ENCODE results near the gene NEMP2.

The NEMP2 gene

DNA sequence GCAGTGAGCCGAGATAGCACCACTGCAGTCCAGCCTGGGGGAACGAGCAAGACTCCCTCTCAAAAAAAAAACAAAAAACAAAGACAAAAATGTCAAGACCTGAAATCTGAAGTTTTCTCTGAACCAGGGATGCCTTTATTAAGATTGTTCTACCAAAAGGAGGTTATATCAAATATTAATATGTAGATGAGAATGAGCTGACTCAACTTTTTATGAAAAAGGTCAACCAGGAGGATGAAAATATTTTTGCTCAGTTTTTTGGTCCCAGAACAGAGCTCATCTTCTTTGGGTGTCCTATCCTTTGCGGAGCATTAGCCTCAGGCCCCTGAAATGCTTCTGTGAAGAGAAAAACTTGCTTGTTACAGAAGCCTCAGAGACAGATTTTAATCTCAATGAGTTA is 44.0 kb downstream of the NEMP2 start:
- ATAC-seq (ENCODE audit: low read depth) (no peak), DNase-seq (ENCODE audit: low spot score) (no peak)
- no peak overlapping the region for H3K27ac ChIP-seq (ENCODE audit: poor library complexity, severe bottlenecking)
- no peaks in the 10 kb centered on the region for H3K27me3 ChIP-seq (ENCODE audit: insufficient read depth, poor library complexity, severe bottlenecking)
- H3K36me3 ChIP-seq (ENCODE audit: low read depth), result peaks cover 8% of the 10 kb centered on the region
- H3K4me3 ChIP-seq (ENCODE audit: severe bottlenecking), result no peak overlapping the region
- no peaks in the 10 kb centered on the region for H3K4me1 ChIP-seq (ENCODE audit: insufficient read depth, poor library complexity, severe bottlenecking)
- H3K9me3 ChIP-seq (ENCODE audit: severe bottlenecking), result no peaks in the 10 kb centered on the region
- no peak for TF ChIP-seq CTCF (IDR thresholded peaks at IDR 0.05; ENCODE audit: poor library complexity, severe bottlenecking)

- Histone ChIP-seq H3K27ac (ENCODE audit: poor library complexity, severe bottlenecking) (no peak overlapping the region), H3K4me3 (ENCODE audit: severe bottlenecking) (no peak overlapping the region), H3K36me3 (ENCODE audit: low read depth) (peaks cover 8% of the 10 kb centered on the region), H3K27me3 (ENCODE audit: insufficient read depth, poor library complexity, severe bottlenecking) (no peaks in the 10 kb centered on the region), H3K9me3 (ENCODE audit: severe bottlenecking) (no peaks in the 10 kb centered on the region), H3K4me1 (ENCODE audit: insufficient read depth, poor library complexity, severe bottlenecking) (no peaks in the 10 kb centered on the region)
- DNase-seq (ENCODE audit: low spot score) (no peak), ATAC-seq (ENCODE audit: low read depth) (no peak)
- TF ChIP-seq CTCF (IDR thresholded peaks at IDR 0.05; ENCODE audit: poor library complexity, severe bottlenecking), result no peak
Measured at GRCh38 chr2:190489475-190489874, 45.0 kb downstream of the NEMP2 start.

- Histone ChIP-seq H3K4me1 (ENCODE audit: insufficient read depth, poor library complexity, severe bottlenecking) (no peaks in the 10 kb centered on the region), H3K9me3 (ENCODE audit: severe bottlenecking) (no peaks in the 10 kb centered on the region), H3K27me3 (ENCODE audit: insufficient read depth, poor library complexity, severe bottlenecking) (no peaks in the 10 kb centered on the region), H3K36me3 (ENCODE audit: low read depth) (peaks cover 8% of the 10 kb centered on the region), H3K27ac (ENCODE audit: poor library complexity, severe bottlenecking) (no peak overlapping the region), H3K4me3 (ENCODE audit: severe bottlenecking) (no peak overlapping the region)
- no peak for TF ChIP-seq CTCF (IDR thresholded peaks at IDR 0.05; ENCODE audit: poor library complexity, severe bottlenecking)
- no peak for ATAC-seq (ENCODE audit: low read depth)
- DNase-seq (ENCODE audit: low spot score), result no peak
Measured at GRCh38 chr2:190488516-190489233, 45.8 kb downstream of the NEMP2 start.

- no peak overlapping the region for H3K27ac ChIP-seq (ENCODE audit: poor library complexity, severe bottlenecking)
- no peaks in the 10 kb centered on the region for H3K4me1 ChIP-seq (ENCODE audit: insufficient read depth, poor library complexity, severe bottlenecking)
- ATAC-seq (ENCODE audit: low read depth), result no peak
- no peak for TF ChIP-seq CTCF (IDR thresholded peaks at IDR 0.05; ENCODE audit: poor library complexity, severe bottlenecking)
- H3K9me3 ChIP-seq (ENCODE audit: severe bottlenecking), result no peaks in the 10 kb centered on the region
- no peaks in the 10 kb centered on the region for H3K27me3 ChIP-seq (ENCODE audit: insufficient read depth, poor library complexity, severe bottlenecking)
- peaks cover 8% of the 10 kb centered on the region for H3K36me3 ChIP-seq (ENCODE audit: low read depth)
- no peak for DNase-seq (ENCODE audit: low spot score)
- H3K4me3 ChIP-seq (ENCODE audit: severe bottlenecking), result no peak overlapping the region
Measured at GRCh38 chr2:190486037-190486623, 48.4 kb downstream of the NEMP2 start.

DNA sequence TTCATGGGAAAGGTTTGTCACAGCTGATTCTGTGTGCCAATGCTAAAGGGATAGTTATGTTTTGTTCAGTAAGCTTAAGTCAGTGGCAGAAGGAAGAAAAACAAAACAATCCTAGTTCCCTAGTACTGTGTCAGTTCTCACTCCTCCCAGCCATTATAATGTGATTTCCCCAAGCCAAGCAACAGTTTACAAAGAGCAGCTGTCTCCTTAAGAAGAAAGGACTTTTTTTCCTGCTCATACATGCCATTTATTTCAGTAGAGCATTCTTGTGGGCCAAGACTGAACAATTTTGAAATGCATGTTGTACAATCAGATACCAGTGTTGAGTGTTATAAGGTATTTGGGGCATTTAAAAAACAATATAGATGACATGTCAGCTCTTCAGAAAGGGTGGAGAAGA is 52.1 kb downstream of the NEMP2 start:
- no peak for ATAC-seq (ENCODE audit: low read depth)
- no peaks in the 10 kb centered on the region for H3K9me3 ChIP-seq (ENCODE audit: severe bottlenecking)
- H3K27me3 ChIP-seq (ENCODE audit: insufficient read depth, poor library complexity, severe bottlenecking), result no peaks in the 10 kb centered on the region
- DNase-seq (ENCODE audit: low spot score), result no peak
- H3K27ac ChIP-seq (ENCODE audit: poor library complexity, severe bottlenecking), result no peak overlapping the region
- no peaks in the 10 kb centered on the region for H3K4me1 ChIP-seq (ENCODE audit: insufficient read depth, poor library complexity, severe bottlenecking)
- H3K4me3 ChIP-seq (ENCODE audit: severe bottlenecking), result no peak overlapping the region
- H3K36me3 ChIP-seq (ENCODE audit: low read depth), result no peaks in the 10 kb centered on the region
- TF ChIP-seq CTCF (IDR thresholded peaks at IDR 0.05; ENCODE audit: poor library complexity, severe bottlenecking), result no peak

All from RWPE2 (cell line).